NT2/D1 (cell line): ENCODE data around the gene KRT40.

ENCODE experiments used
- SUZ12 ChIP-seq: IDR thresholded peaks from 2 replicates; pipeline ENCODE4 v1.6.1; 2011; ENCODE audit not compliant: insufficient read length, insufficient read depth; ENCODE audit errors: extremely low read depth
- YY1 ChIP-seq: IDR thresholded peaks from 2 replicates; pipeline ENCODE4 v1.6.1; 2011; ENCODE audit not compliant: insufficient read length, insufficient read depth
- ZNF274 ChIP-seq: IDR thresholded peaks from 2 replicates; pipeline ENCODE4 v1.6.1; 2011; ENCODE audit warnings: mild to moderate bottlenecking, low read depth, low read length

DNA sequence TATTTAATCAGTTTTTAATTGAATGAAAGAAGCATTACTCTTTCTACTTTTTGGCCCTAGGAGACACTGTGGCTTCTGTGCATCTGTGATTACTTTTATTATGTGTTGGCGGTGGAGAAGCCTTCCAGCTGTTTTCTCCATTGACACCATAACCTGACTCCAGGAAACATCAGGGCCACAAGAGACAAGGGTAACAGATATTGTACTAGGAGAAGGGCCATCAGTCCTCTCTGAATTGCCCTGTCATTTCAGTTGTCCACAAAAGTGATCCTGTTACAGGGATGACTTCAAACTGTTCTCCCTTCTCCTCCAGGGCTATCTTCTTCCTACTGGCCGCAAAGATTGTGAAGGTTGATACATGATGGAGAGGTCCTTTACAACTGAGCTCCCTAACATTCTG lies 32.0 kb downstream of the KRT40 start:
- TF ChIP-seq SUZ12 = no peak
- TF ChIP-seq ZNF274 = no peak
- no peak for TF ChIP-seq YY1
